Nucleus accumbens (tissue), 56 donors: ENCODE data around the gene CCDC63.
"Not testable (repeated sequence)": the region's sequence is repeated elsewhere in the genome, so short reads cannot be mapped to it uniquely, and the experiment has no call there.

Experiments
- DNase-seq, 56 donors: peaks; one replicate each; lab custom pipeline; 2025; lab: John Stamatoyannopoulos, UW

Gene CCDC63

DNA sequence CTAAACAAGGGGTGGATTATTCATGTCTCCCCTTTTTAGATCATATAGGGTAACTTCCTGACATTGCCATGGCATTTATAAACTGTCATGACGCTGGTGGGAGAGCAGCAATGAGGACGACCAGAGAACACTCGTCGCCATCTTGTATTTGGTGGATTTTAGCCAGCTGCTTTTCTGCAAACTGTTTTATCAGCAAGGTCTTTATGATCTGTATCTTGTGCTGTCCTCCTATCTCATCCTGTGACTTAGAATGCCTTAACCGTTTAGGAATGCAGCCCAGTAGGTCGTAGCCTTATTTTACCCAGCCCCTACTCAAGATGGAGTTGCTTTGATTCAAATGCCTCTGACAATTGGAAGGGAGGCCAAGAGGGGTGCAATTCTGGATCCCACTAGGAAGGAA lies 5.8 kb upstream of the CCDC63 start:
- no peak for DNase-seq

DNA sequence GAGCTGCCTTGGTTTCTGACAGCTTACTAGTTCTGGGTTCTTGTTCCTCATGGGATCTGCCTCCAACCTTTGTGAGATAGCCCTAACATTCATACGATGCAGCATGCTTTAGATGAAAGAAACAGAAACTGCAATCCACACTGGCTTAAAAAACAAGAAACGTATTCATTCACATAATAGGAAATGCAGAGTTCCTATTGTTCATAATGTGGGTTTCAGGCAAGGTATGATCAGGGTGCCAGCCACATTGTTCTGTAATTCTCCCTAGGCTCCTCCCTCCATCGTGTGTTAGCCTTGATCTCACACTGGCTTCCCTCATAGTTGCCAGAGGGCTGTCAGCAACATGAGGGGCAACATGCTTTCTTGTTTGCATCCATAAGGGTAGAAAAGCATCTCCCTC lies 2.7 kb upstream of the CCDC63 start:
- no peak for DNase-seq

DNA sequence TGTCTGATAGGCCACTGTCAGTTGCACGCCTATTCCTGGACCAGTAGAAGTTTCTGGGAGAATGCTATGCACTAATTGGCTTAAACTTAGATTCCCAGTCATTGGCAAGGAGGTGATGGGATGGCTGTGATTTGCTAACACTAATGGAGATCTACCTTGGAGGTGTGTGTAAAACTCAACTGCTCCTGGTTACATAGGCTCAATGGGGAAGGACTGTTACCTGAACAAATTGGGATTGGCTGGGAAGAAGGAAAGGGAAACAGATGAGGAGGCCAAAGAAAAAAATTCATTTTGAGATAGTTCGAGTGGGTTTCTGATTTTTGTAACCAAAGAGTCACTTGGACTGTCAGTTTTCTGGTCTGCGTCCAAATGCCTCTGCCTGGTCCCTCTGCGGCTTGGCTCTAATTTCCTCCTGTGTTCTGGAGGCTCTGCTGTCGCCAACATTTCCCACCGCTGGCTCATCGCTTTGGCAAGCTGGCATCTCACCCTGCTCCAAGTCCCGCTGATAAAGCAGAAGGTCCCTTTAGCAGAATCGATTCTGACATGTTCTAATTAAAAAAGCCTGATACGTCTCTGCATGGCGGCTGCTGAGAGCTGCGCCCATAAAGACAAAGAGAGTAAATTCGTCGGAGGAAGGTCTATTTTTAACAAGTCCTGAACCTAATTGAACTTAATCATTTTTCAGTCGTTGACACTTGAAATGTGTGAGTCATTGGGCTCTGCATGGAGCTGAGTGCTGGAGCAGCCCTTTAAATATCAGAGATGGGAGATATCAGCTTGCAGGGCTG lies 2.0 kb upstream of the CCDC63 start:
- peak in 27 of 56 donors; percentile 8 to 70 (median 34) for DNase-seq

GRCh38 chr12:110845339-110845682 lies 1.5 kb upstream of the CCDC63 start:
- DNase-seq: no peak

- DNase-seq: no peak
Measured at GRCh38 chr12:110848314-110848923, 1.6 kb downstream of the CCDC63 start.

- DNase-seq: no peak
Measured at GRCh38 chr12:110849221-110849620, 2.4 kb downstream of the CCDC63 start.

DNA sequence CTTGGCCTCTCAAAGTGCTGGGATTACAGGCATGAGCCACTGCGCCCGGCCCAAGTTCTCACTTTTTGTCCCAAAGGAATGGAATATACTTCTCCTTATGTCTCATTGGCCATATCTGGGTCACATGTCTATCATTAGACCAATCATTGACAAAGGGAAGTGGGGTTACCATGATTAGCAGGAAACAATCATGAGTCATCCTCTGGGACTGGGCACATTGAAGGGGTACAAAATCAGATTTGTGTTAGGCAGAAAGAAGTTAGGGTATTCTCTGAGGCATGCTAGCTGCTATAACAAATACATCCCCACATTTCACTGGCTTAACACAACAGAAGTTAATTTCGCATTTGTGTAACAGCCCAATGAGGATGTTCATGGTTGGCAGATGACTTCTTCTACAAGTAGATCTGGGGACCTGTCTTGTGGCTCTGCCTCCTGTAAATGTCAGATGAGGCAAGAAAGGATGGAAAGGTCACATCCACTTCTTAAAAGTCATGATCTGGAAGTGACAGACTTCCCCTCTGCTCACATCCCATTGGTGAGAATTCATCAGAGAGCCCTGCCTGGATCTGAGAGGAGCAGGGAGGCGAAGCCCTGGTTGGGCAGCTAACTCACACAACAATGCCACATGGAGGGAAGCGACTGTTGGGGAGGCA lies 3.1 kb downstream of the CCDC63 start:
- DNase-seq: no peak

- no peak for DNase-seq
Measured at GRCh38 chr12:110850762-110851161, 4.0 kb downstream of the CCDC63 start.

DNA sequence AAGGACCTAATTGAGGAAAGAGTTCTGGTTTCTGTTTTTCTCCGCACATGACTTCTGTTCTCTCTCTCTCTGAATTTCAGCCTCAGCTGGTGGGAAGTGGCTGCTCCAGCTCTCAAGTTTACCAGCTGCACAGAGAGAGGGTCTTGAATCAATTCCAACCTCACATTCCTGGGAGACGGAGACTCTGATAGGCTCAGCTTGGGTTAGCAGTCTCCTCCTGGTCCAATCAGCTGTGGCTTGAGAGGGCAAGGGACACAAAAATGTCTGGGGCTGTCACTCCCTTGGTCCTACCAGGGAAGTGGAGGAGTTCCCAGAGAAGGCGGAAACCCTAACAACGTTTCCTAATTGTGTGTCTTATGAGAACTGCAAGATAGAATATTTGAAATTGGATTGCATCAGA lies 7.0 kb downstream of the CCDC63 start:
- DNase-seq: no peak

DNA sequence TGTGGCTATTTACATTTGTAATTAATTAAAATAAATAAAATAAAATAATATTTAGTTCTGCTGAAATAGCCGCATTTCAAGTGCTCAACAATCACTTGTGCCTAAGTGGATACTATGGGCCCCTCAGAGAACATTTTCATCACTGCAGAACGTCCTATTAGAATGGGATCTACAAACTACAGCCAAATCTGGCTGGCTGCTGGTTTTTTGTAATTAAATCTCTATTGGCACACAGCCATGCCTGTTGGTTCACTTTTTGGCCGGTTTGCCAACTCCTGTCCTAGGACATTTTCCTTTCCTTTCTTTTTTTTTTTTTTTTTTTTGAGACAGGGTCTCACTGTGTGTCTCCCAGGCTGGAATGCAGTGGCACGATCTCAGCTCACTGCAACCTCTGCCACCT lies 9.8 kb downstream of the CCDC63 start:
- no peak for DNase-seq

DNA sequence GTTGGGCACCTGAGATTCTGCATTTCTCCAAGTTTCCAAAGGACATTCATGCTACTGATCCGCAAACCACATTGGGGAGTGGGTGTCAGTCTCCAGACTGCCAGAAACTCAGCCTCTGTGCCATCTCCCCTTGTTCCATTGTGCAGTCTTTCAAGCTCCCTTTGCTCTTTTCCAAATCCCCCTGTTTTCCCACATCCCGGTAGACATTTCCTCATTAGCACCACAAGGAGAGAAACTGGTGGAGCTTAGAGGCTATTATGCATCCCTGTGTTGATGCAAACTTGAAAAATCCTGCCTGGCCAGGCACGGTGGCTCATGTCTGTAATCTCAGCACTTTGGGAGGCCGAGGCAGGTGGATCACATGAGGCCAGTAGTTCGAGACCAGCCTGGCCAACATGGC lies 10.7 kb downstream of the CCDC63 start:
- no peak for DNase-seq

DNA sequence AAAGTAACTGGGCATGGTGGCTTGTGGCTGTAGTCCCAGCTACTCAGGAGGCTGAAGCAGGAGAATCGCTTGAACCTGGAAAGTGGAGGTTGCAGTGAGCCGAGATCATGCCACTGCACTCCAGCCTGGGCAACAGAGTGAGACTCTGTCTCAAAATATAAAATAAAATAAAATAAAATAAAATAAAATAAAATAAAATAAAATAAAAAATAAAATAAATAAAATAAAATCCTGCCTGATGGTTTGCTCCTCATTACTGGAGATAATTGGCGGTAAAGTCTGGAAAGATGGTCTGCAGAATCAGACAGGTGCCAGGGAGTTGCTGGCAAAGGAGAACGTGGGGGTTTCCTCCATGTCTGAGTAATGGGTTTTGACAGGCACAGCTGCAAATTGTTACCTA lies 11.2 kb downstream of the CCDC63 start:
- DNase-seq: not testable (repeated sequence)

DNA sequence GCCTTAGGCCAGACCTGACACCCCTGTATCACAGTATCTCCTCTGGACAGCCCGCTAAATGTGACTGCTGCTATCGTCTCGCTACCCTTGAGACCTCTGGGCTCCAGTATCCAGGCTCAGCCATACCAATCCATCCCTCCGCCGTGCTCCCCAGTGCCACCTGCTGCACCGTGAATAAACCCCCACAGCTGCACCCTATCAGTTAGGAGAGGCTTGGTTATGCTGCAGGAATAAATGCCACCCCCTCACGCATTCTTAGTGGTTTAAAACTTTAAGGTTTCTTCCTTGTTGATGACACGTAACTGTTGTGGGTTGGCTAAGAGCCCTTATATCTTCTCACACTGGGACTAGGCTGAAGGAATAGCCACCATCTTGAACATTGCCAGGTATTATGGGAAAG lies 12.1 kb downstream of the CCDC63 start:
- no peak for DNase-seq

GRCh38 chr12:110860833-110861296 lies 14.1 kb downstream of the CCDC63 start:
- no peak for DNase-seq

DNA sequence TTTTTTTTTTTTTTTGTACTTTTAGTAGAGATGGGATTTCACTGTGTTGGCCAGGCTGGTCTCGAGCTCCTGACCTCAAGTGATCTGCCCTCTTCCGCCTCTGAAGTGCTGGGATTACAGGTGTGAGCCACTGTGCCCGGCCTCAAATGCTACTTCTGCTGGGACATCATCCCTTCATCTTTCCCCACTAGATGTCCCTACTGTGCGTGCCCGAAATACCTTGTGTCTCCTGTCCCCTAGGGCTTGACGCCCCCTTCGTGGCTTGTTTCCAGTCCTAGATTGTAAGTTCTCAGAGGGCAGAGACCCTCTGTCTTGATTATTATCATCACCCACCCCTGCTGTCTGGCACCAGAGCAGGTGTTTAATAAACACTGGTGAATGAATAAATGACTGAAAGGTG lies 14.9 kb downstream of the CCDC63 start:
- DNase-seq: no peak

DNA sequence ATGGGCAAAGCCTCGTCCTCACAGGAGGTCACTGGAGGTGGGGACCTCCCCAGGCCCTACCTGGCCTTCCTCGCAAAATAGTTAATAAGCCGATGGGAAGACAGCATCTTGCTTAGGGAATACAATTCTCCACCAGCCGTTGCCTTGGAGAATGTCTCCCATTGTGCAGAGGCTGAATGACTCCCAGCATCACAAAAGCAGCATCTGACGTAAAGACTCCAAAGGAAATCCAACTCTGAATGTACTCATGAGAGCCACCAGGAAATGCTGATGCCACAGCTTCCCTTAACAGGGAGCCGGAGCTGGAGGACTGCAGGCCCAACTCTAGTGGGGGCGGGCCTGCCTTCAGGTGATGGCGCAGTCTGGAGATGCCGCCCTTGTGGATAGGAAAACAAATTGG lies 15.5 kb downstream of the CCDC63 start:
- DNase-seq: no peak

DNA sequence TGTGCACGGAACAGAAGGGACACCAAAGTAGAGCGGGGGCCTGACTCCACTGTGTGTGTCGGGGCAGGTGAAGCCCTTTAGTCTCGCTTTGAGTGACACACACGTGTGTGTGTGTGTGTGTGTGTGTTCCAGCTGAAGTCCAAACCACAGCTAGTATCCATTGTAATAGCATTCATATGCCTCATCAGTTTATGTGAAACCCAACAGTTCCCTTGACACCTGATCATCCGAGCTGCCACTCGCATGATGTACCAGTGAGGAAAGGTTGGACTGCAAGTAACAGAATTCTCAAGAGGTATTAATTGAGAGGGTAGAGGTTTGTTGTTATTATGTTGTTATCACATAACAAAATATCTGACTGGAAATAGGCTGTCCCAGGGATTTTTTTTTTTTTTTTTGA lies 16.4 kb downstream of the CCDC63 start:
- DNase-seq: no peak

DNA sequence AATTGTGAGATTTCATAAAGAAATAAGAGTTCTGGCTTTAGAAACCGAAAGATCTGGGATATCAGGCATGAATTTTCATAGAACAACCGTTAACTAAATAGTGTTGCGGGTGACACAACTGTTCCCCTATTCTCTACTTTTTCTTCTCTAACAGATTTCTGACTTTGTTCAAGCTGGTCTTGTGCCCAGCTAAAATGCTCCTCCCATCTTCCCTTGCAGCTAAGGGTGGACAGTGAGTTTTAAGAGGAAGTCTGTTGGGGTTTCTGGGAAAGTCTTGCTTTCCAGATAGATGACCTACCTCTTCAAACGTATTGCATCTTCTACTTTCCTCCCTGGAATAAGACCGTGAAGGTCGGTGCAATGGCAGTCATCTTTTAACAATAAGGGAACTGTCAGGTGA lies 18.7 kb downstream of the CCDC63 start:
- no peak for DNase-seq

- no peak for DNase-seq
Measured at GRCh38 chr12:110869026-110869425, 22.2 kb downstream of the CCDC63 start.

DNA sequence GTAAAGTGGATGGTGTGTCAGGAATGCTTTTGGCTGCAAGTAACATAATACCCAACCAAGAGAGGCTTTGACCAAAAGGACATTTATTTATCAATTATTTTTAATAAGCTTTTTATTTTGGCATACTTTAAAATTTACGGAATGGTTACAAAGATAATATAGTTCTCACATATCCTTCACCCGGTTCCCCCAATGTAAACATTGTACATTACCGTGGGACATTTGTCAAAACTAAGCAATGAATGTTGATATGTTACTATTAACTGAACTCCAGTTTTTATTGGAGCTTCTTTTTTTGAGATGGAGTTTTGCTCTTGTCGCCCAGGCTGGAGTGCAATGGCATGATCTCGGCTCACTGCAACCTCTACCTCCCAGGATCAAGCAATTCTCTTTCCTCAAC lies 23.0 kb downstream of the CCDC63 start:
- no peak for DNase-seq

GRCh38 chr12:110872100-110872499 lies 25.3 kb downstream of the CCDC63 start:
- DNase-seq: no peak

GRCh38 chr12:110874351-110874750 lies 27.6 kb downstream of the CCDC63 start:
- no peak for DNase-seq
